ENCODE measurements around the gene SLC17A1. TPM values are rescaled to one million over a fixed set of nuclear protein-coding genes. Genes with fewer than 3 reads are reported as not detected.

Gene SLC17A1, protein sequence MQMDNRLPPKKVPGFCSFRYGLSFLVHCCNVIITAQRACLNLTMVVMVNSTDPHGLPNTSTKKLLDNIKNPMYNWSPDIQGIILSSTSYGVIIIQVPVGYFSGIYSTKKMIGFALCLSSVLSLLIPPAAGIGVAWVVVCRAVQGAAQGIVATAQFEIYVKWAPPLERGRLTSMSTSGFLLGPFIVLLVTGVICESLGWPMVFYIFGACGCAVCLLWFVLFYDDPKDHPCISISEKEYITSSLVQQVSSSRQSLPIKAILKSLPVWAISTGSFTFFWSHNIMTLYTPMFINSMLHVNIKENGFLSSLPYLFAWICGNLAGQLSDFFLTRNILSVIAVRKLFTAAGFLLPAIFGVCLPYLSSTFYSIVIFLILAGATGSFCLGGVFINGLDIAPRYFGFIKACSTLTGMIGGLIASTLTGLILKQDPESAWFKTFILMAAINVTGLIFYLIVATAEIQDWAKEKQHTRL
- total RNA-seq (26.3 TPM), polyA plus RNA-seq (ENCODE audit: insufficient read depth, low read depth, low replicate concordance) (109 TPM)
- long read RNA-seq, donor 1 = 0 reads
- long read RNA-seq, donor 2, partial matches to known transcripts = 0 of 1 reads
- long read RNA-seq, donor 2, other reads (novel, unspliced or antisense) = 0 of 1 reads
- long read RNA-seq, donor 3, partial matches to known transcripts = 21 of 28 reads
- long read RNA-seq, donor 3, other reads (novel, unspliced or antisense) = 0 of 28 reads
- long read RNA-seq, donor 4, partial matches to known transcripts = 8 of 10 reads
- long read RNA-seq, donor 4, other reads (novel, unspliced or antisense) = 0 of 10 reads
- long read RNA-seq, donor 5 = 0 reads
- long read RNA-seq, donor 6, partial matches to known transcripts = 0 of 3 reads
- long read RNA-seq, donor 6, other reads (novel, unspliced or antisense) = 0 of 3 reads
- long read RNA-seq, donor 7, partial matches to known transcripts = 3 of 16 reads
- long read RNA-seq, donor 7, other reads (novel, unspliced or antisense) = 7 of 16 reads
- long read RNA-seq, donor 8, partial matches to known transcripts = 0 of 1 reads
- long read RNA-seq, donor 8, other reads (novel, unspliced or antisense) = 0 of 1 reads
- long read RNA-seq, donor 9, partial matches to known transcripts = 0 of 1 reads
- long read RNA-seq, donor 9, other reads (novel, unspliced or antisense) = 0 of 1 reads
- long read RNA-seq, donor 10 = 0 reads

DNA sequence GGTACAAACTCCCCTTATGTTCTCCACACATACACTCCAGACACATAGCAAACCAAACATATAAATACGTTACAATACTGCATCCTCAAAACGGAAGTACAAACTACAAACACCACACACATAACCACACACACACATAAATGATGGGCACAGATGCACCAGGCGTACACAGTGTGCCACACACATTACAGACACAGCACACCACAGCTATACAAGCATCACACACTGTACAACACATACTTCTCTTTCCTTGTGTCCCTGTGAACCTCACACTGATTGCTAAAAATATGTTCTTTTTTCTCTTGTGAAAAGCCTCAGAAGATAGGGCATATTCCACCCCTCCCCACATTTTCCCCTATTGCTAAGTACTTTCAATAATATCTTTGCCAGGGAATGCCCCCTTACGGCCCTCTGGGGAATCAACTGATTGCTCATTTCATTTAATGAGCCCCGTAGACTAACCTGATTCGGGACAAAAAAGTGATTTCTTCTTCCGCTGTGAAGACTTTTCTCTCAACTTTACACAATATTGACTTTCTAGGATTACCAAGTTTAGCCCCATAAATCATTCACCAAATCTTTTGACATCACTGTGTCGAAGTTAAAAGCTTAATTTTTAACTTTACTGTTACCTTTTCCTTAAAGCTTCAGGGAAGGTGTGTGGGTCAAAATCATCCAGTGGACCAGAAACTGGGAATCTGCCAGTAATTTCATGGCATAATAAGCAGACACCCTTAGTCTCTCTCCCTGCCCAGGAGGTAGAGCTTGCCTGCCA is at the start of gene SLC17A1:
SLC17A1 (minus strand) TSS at position 521 of the 775 bp plus-strand sequence. CDS start 1,495 bp downstream, outside the sequence.
- H3K27ac ChIP-seq (ENCODE audit: low read depth in 2 of 2, low read length in 2 of 2) = peak within 1 kb of the TSS; percentile 81 to 91
- H3K36me3 ChIP-seq (ENCODE audit: control insufficient read depth in 2 of 3, insufficient read depth in 3 of 3, low read length in 3 of 3) = no peaks in the 10 kb centered on the region
- DNase-seq (peak in 2 of 5 donors; percentile 37 to 54), FAIRE-seq (peak; percentile 92)
- no peaks in the 10 kb centered on the region for H3K9me3 ChIP-seq (ENCODE audit: control insufficient read depth in 2 of 3, insufficient read depth in 1 of 3, low read length in 3 of 3)
- TF ChIP-seq, protein P1, sequence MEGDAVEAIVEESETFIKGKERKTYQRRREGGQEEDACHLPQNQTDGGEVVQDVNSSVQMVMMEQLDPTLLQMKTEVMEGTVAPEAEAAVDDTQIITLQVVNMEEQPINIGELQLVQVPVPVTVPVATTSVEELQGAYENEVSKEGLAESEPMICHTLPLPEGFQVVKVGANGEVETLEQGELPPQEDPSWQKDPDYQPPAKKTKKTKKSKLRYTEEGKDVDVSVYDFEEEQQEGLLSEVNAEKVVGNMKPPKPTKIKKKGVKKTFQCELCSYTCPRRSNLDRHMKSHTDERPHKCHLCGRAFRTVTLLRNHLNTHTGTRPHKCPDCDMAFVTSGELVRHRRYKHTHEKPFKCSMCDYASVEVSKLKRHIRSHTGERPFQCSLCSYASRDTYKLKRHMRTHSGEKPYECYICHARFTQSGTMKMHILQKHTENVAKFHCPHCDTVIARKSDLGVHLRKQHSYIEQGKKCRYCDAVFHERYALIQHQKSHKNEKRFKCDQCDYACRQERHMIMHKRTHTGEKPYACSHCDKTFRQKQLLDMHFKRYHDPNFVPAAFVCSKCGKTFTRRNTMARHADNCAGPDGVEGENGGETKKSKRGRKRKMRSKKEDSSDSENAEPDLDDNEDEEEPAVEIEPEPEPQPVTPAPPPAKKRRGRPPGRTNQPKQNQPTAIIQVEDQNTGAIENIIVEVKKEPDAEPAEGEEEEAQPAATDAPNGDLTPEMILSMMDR (IDR thresholded peaks at IDR 0.05; ENCODE audit: borderline replicate concordance, extremely low read depth, insufficient read depth) = no peak
- peaks cover 0 to 5% (median 4%) of the 10 kb centered on the region in 3 donors for H3K4me1 ChIP-seq (ENCODE audit: control insufficient read depth in 2 of 3, insufficient read depth in 2 of 3, low read depth in 1 of 3, low read length in 3 of 3)
- peak within 1 kb of the TSS; percentile 38 to 88 (median 56) for H3K9ac ChIP-seq (ENCODE audit: low read length in 3 of 3)
- no peaks in the 10 kb centered on the region for H3K27me3 ChIP-seq (ENCODE audit: control insufficient read depth, insufficient read depth, low read length)
- intact Hi-C loops (cut with DNase I) = no loop called here
- peak within 1 kb of the TSS; percentile 76 to 96 (median 86) for H3K4me3 ChIP-seq (ENCODE audit: low read length in 3 of 3)

DNA sequence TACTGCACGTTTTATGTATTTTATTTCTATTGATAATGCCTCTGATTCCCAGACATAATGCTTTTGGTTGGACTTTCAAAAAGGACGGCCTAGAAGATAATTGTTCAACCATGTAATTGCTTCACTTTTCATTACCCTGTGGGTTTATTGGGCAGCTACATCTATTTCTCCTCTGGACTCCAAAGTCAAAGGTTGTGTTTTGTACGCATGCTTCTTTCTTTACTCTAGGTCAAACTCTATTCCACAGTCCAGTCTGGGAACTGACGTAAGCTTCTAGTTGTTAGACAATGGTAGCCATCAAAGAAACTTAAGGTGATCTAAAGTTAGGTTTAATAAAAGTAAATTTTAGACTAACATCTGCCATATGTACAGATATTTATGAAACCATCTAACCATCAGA is 48.7 kb upstream of the SLC17A1 start:
- intact Hi-C loops (cut with DNase I) = no loop called here
- Histone ChIP-seq H3K27ac (ENCODE audit: low read depth in 2 of 2, low read length in 2 of 2) (peak overlapping the region; percentile 48 to 52), H3K4me3 (ENCODE audit: low read length in 3 of 3) (no peak overlapping the region), H3K4me1 (ENCODE audit: control insufficient read depth in 2 of 3, insufficient read depth in 2 of 3, low read depth in 1 of 3, low read length in 3 of 3) (peaks cover 0 to 24% (median 0%) of the 10 kb centered on the region in 3 donors), H3K9ac (ENCODE audit: low read length in 3 of 3) (no peak overlapping the region), H3K27me3 (ENCODE audit: control insufficient read depth, insufficient read depth, low read length) (no peaks in the 10 kb centered on the region), H3K36me3 (ENCODE audit: control insufficient read depth in 2 of 3, insufficient read depth in 3 of 3, low read length in 3 of 3) (no peaks in the 10 kb centered on the region), H3K9me3 (ENCODE audit: control insufficient read depth in 2 of 3, insufficient read depth in 1 of 3, low read length in 3 of 3) (no peaks in the 10 kb centered on the region)
- FAIRE-seq (no peak), DNase-seq (peak in 1 of 5 donors; percentile 8)
- TF ChIP-seq, protein P1 (IDR thresholded peaks at IDR 0.05; ENCODE audit: borderline replicate concordance, extremely low read depth, insufficient read depth) = no peak

DNA sequence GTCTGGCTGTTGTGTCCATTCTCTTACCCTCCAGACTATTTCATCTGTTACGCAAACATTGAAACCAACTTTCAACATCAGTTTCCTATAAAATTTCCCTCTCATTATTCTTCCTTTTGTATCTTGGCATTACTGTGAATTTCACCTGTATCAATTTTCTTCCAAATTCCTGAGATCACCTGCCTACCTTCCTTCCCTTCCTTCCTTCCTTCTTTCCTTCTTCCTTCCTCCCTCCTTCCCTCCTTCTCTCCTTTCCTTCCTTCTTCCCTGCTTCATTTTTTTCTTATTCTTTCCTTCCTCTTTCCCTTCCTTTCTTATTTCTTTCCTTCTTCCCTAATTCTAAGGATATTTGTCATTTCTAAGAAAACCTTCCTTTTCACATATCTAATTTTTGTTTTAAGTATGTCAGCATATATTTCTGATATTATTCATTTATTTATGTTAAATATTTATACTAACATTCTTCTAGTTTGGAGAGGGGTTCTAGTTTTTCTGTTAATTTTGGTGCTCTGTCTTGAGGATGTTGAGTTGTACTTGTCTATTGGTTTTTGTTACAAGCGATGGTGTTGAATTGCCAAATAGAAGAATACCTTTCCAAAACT is 47.0 kb upstream of the SLC17A1 start:
- Histone ChIP-seq H3K27ac (ENCODE audit: low read depth in 2 of 2, low read length in 2 of 2) (no peak overlapping the region), H3K9ac (ENCODE audit: low read length in 3 of 3) (no peak overlapping the region), H3K4me1 (ENCODE audit: control insufficient read depth in 2 of 3, insufficient read depth in 2 of 3, low read depth in 1 of 3, low read length in 3 of 3) (peaks cover 0 to 16% (median 0%) of the 10 kb centered on the region in 3 donors), H3K9me3 (ENCODE audit: control insufficient read depth in 2 of 3, insufficient read depth in 1 of 3, low read length in 3 of 3) (no peaks in the 10 kb centered on the region), H3K27me3 (ENCODE audit: control insufficient read depth, insufficient read depth, low read length) (no peaks in the 10 kb centered on the region), H3K36me3 (ENCODE audit: control insufficient read depth in 2 of 3, insufficient read depth in 3 of 3, low read length in 3 of 3) (no peaks in the 10 kb centered on the region), H3K4me3 (ENCODE audit: low read length in 3 of 3) (no peak overlapping the region)
- intact Hi-C loops (cut with DNase I) = no loop called here
- TF ChIP-seq, protein P1 (IDR thresholded peaks at IDR 0.05; ENCODE audit: borderline replicate concordance, extremely low read depth, insufficient read depth) = no peak
- DNase-seq (no peak), FAIRE-seq (no peak)
